Bronchial epithelial cell (primary cell): Measurements from ENCODE around the gene RPUSD2. TPM values are rescaled to one million over a fixed set of nuclear protein-coding genes. Genes with fewer than 3 reads are reported as not detected.
A peak's percentile ranks its signal among the peaks of the same experiment; 100 is the strongest.

ENCODE experiments used
- DNase-seq: peaks from one replicate; pipeline ENCODE4 v3.0.0-alpha.2; 2010; ENCODE audit warnings: low read depth
- FAIRE-seq: peaks from 2 replicates; lab custom pipeline; 2011; peaks lifted over from hg19 to GRCh38; lab: Jason Lieb, UNC
- H3K27me3 ChIP-seq: 2 replicates; pipeline ENCODE4 v1.5.1; 2011; ENCODE audit warnings: low read length; ENCODE audit not compliant: control insufficient read depth, insufficient read depth
- H3K36me3 ChIP-seq: 2 replicates; pipeline ENCODE4 v1.5.1; 2011; ENCODE audit warnings: low read length; ENCODE audit not compliant: control insufficient read depth, insufficient read depth
- H3K4me3 ChIP-seq: 2 replicates; pipeline ENCODE4 v1.5.1; 2011; ENCODE audit warnings: mild to moderate bottlenecking, low read depth, low read length, control low read depth
- CTCF ChIP-seq: IDR thresholded peaks from 2 replicates; pipeline ENCODE4 v1.5.1; 2011; ENCODE audit warnings: mild to moderate bottlenecking, moderate library complexity, low read length, control low read depth, inconsistent platforms; ENCODE audit not compliant: insufficient read depth, severe bottlenecking
- total RNA-seq: library from RNA; depleted of rRNA; stranded (reverse); fragments of >200 nt; gene quantifications from 2 replicates; pipeline ENCODE4 v1.2.1, GENCODE V29; 2014

Gene RPUSD2
- total RNA-seq, 1 donor from 2014 or later, result 18.4 TPM

- Histone ChIP-seq H3K36me3 (no peaks in the 10 kb centered on the region), H3K4me3 (no peak overlapping the region), H3K27me3 (no peaks in the 10 kb centered on the region)
- DNase-seq, result no peak
- TF ChIP-seq CTCF, result no peak
- no peak for FAIRE-seq
Measured at GRCh38 chr15:40534371-40534770, 34.7 kb upstream of the RPUSD2 start.

GRCh38 chr15:40536501-40536900 lies 32.6 kb upstream of the RPUSD2 start:
- FAIRE-seq (peak; percentile 36), DNase-seq (no peak)

GRCh38 chr15:40538976-40539375 lies 30.1 kb upstream of the RPUSD2 start:
- DNase-seq (no peak), FAIRE-seq (no peak)
- no peaks in the 10 kb centered on the region for H3K36me3 ChIP-seq
- H3K4me3 ChIP-seq, result no peak overlapping the region
- H3K27me3 ChIP-seq, result no peaks in the 10 kb centered on the region
- TF ChIP-seq CTCF, result no peak

More at GRCh38 chr15:40536501-40536900, 32.6 kb upstream of the RPUSD2 start:
- H3K36me3 ChIP-seq, result no peaks in the 10 kb centered on the region
- no peak overlapping the region for H3K4me3 ChIP-seq
- no peaks in the 10 kb centered on the region for H3K27me3 ChIP-seq
- no peak for TF ChIP-seq CTCF

GRCh38 chr15:40543082-40543481 lies 26.0 kb upstream of the RPUSD2 start:
- FAIRE-seq (no peak), DNase-seq (no peak)
- no peak for TF ChIP-seq CTCF
- H3K4me3 ChIP-seq, result no peak overlapping the region
- H3K27me3 ChIP-seq, result no peaks in the 10 kb centered on the region
- H3K36me3 ChIP-seq, result peaks cover 2% of the 10 kb centered on the region

GRCh38 chr15:40543631-40544294 lies 25.3 kb upstream of the RPUSD2 start:
- H3K4me3 ChIP-seq, result no peak overlapping the region
- no peaks in the 10 kb centered on the region for H3K27me3 ChIP-seq
- DNase-seq (no peak), FAIRE-seq (no peak)
- no peak for TF ChIP-seq CTCF
- H3K36me3 ChIP-seq, result peaks cover 2% of the 10 kb centered on the region

GRCh38 chr15:40545457-40545856 lies 23.6 kb upstream of the RPUSD2 start:
- Histone ChIP-seq H3K27me3 (no peaks in the 10 kb centered on the region), H3K36me3 (peaks cover 6% of the 10 kb centered on the region), H3K4me3 (no peak overlapping the region)
- FAIRE-seq, result no peak
- DNase-seq, result no peak
- no peak for TF ChIP-seq CTCF
